ENCODE data around the gene MOK. TPM values are rescaled to one million over a fixed set of nuclear protein-coding genes. Genes with fewer than 3 reads are reported as not detected.
"Not testable (repeated sequence)": the region's sequence is repeated elsewhere in the genome, so short reads cannot be mapped to it uniquely, and the experiment has no call there.

The MOK gene
- total RNA-seq, 4 donors from 2014 or later: 38.6 to 57.7 (median 45.2) TPM

GRCh38 chr14:102241147-102241546, 63.8 kb downstream of the MOK start:
- WGBS, 2 donors: 85 to 88% methylated on average over 4 of the region's 4 CpGs

GRCh38 chr14:102240481-102240880, 64.5 kb downstream of the MOK start:
- intact Hi-C loops (cut with DNase I); H3K4me3 ChIP-seq (replicated peaks in 1 of 3); H3K9me3 ChIP-seq; DNase-seq; H3K36me3 ChIP-seq; H3K27ac ChIP-seq; H3K4me1 ChIP-seq; H3K27me3 ChIP-seq: not testable (repeated sequence)
- whole genome bisulfite sequencing, 2 donors: 96 to 98% methylated on average over 5 of the region's 5 CpGs

More at GRCh38 chr14:102241147-102241546, 63.8 kb downstream of the MOK start:
- Histone ChIP-seq H3K36me3 (no peaks in the 10 kb centered on the region), H3K4me3 (replicated peaks in 1 of 3) (no peak overlapping the region), H3K27ac (no peak overlapping the region), H3K27me3 (no peaks in the 10 kb centered on the region), H3K9me3 (no peaks in the 10 kb centered on the region), H3K4me1 (no peaks in the 10 kb centered on the region)
- TF ChIP-seq CTCF (IDR thresholded peaks at IDR 0.05) (no peak), POLR2A (IDR thresholded peaks at IDR 0.05) (no peak)
- intact Hi-C loops (cut with DNase I): no loop called here
- DNase-seq: no peak

GRCh38 chr14:102239231-102239630, 65.7 kb downstream of the MOK start:
- no peaks in the 10 kb centered on the region for H3K9me3 ChIP-seq
- H3K4me1 ChIP-seq: peaks cover 3 to 4% of the 10 kb centered on the region in 2 donors
- no peaks in the 10 kb centered on the region for H3K27me3 ChIP-seq
- intact Hi-C loops (cut with DNase I): no loop called here
- no peak for DNase-seq
- no peak overlapping the region for H3K4me3 ChIP-seq (replicated peaks in 1 of 3)
- TF ChIP-seq POLR2A (IDR thresholded peaks at IDR 0.05) (no peak), CTCF (IDR thresholded peaks at IDR 0.05) (no peak)
- no peaks in the 10 kb centered on the region for H3K36me3 ChIP-seq
- H3K27ac ChIP-seq: no peak overlapping the region
- WGBS, 2 donors: 91% methylated on average over 4 of the region's 4 CpGs

- intact Hi-C loops (cut with DNase I): no loop called here
- Histone ChIP-seq H3K4me3 (replicated peaks in 1 of 3) (no peak overlapping the region), H3K27ac (no peak overlapping the region), H3K4me1 (peaks cover 3 to 4% of the 10 kb centered on the region in 2 donors), H3K27me3 (no peaks in the 10 kb centered on the region), H3K9me3 (no peaks in the 10 kb centered on the region), H3K36me3 (no peaks in the 10 kb centered on the region)
- no peak for TF ChIP-seq CTCF (IDR thresholded peaks at IDR 0.05)
- no peak for TF ChIP-seq POLR2A (IDR thresholded peaks at IDR 0.05)
- no peak for DNase-seq
- 92 to 97% methylated on average over 3 of the region's 3 CpGs for WGBS, 2 donors
Observed at GRCh38 chr14:102238766-102239165, 66.2 kb downstream of the MOK start.

- intact Hi-C loops (cut with DNase I): no loop called here
- Histone ChIP-seq H3K9me3 (no peaks in the 10 kb centered on the region), H3K4me1 (peaks cover 3 to 4% of the 10 kb centered on the region in 2 donors), H3K36me3 (peaks cover 0 to 4% of the 10 kb centered on the region in 2 donors), H3K27ac (no peak overlapping the region), H3K27me3 (no peaks in the 10 kb centered on the region), H3K4me3 (replicated peaks in 1 of 3) (no peak overlapping the region)
- TF ChIP-seq POLR2A (IDR thresholded peaks at IDR 0.05): no peak
- TF ChIP-seq CTCF (IDR thresholded peaks at IDR 0.05): no peak
- WGBS, 2 donors: 72 to 74% methylated on average over 4 of the region's 4 CpGs
- no peak for DNase-seq
Observed at GRCh38 chr14:102238131-102238530, 66.8 kb downstream of the MOK start.

- H3K4me3 ChIP-seq (replicated peaks in 1 of 3): no peak overlapping the region
- intact Hi-C loops (cut with DNase I): no loop called here
- H3K4me1 ChIP-seq: peaks cover 3 to 4% of the 10 kb centered on the region in 2 donors
- 88 to 95% methylated on average over 12 of the region's 12 CpGs for WGBS, 2 donors
- H3K9me3 ChIP-seq: no peaks in the 10 kb centered on the region
- peaks cover 0 to 4% of the 10 kb centered on the region in 2 donors for H3K36me3 ChIP-seq
- no peak overlapping the region for H3K27ac ChIP-seq
- no peak for DNase-seq
- no peak for TF ChIP-seq CTCF (IDR thresholded peaks at IDR 0.05)
- TF ChIP-seq POLR2A (IDR thresholded peaks at IDR 0.05): no peak
- no peaks in the 10 kb centered on the region for H3K27me3 ChIP-seq
Observed at GRCh38 chr14:102236026-102236425, 68.9 kb downstream of the MOK start.
